ENCODE measurements around the gene ZNF469.

ZNF469 gene

GRCh38 chr16:88428616-88429386, 46.0 kb downstream of the ZNF469 start:
- DNase-seq (ENCODE audit: low spot score) = no peak

- DNase-seq (ENCODE audit: low spot score) = no peak
Measured at GRCh38 chr16:88429387-88430184, 46.8 kb downstream of the ZNF469 start.

- DNase-seq (ENCODE audit: low spot score) = no peak
Measured at GRCh38 chr16:88430185-88430523, 47.4 kb downstream of the ZNF469 start.

DNA sequence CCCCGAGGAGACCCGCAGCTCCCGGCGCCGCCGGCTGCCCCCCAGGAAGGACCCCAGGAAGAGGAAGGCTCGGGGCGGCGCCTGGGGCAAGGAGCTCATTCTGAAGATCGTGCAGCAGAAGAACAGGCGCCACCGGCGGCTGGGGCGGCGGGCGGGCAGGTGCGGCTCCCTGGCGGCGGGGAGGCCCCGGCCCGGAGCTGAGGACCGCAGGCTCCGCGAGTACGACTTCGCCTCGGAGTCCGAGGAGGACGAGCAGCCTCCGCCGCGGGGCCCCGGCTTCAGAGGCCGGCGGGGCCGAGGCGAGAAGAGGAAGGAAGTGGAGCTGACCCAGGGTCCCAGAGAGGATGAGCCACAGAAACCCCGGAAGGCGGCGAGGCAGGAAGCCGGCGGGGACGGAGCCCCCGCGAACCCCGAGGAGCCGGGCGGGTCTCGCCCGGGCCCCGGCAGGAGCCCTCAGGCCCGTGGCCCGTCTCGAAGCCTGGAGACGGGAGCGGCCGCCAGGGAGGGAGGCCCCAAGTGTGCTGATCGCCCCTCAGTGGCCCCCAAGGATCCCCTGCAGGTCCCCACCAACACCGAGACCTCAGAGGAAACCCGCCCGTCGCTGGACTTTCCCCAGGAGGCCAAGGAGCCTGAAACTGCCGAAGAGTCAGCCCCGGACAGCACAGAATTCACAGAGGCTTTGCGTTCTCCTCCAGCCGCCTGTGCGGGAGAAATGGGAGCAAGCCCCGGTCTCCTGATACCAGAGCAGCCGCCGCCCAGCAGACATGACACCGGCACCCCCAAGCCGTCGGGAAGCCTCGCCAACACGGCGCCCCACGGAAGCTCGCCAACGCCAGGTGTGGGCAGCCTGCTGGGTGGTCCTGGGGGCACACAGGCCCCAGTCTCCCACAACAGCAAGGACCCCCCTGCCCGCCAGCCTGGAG, 48.0 kb downstream of the ZNF469 start:
- no peak for DNase-seq (ENCODE audit: low spot score)

- no peak for DNase-seq (ENCODE audit: low spot score)
Measured at GRCh38 chr16:88431651-88432050, 48.9 kb downstream of the ZNF469 start.

DNA sequence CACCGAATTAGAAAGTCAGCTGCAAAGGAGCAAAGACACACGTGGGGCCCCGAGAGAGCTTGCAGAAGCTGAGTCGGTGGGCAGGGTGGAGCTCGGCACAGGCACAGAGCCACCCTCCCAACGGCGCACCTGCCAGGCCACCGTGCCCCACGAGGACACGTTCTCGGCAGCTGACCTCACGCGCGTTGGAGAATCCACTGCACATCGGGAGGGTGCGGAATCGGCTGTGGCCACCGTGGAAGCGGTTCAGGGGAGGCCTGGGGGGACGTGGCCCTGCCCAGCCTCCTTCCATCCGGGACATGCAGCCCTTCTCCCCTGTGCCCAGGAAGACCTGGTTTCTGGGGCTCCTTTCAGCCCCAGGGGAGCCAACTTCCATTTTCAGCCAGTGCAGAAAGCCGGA, 49.4 kb downstream of the ZNF469 start:
- no peak for DNase-seq (ENCODE audit: low spot score)
